Spinal cord (tissue), 10 donors: ENCODE data around the gene COL26A1. TPM values are rescaled to one million over a fixed set of nuclear protein-coding genes. Genes with fewer than 3 reads are reported as not detected.
"Not testable (repeated sequence)": the region's sequence is repeated elsewhere in the genome, so short reads cannot be mapped to it uniquely, and the experiment has no call there.

Source experiments
- DNase-seq, 6 donors: peaks; one replicate each; pipeline versions ENCODE4 v3.0.0 to v3.0.0-alpha.2; 2013 to 2015; ENCODE audit warnings: low spot score in 6 of 6, low read depth in 4 of 6
- H3K27ac ChIP-seq: one replicate; pipeline ENCODE4 v1.5.1; 2013; ENCODE audit warnings: low read depth, low read length, control low read depth
- H3K27me3 ChIP-seq: one replicate; pipeline ENCODE4 v1.6.1; 2013; ENCODE audit warnings: low read length; ENCODE audit not compliant: control insufficient read depth, insufficient read depth
- H3K36me3 ChIP-seq: one replicate; pipeline ENCODE4 v1.6.1; 2013; ENCODE audit warnings: low read length; ENCODE audit not compliant: control insufficient read depth, insufficient read depth
- H3K4me1 ChIP-seq: one replicate; pipeline ENCODE4 v1.6.1; 2013; ENCODE audit warnings: low read length; ENCODE audit not compliant: control insufficient read depth, insufficient read depth
- H3K4me3 ChIP-seq: one replicate; pipeline ENCODE4 v1.5.1; 2013; ENCODE audit warnings: low read depth, low read length, control low read depth
- H3K9me3 ChIP-seq: one replicate; pipeline ENCODE4 v1.6.1; 2013; ENCODE audit warnings: low read length; ENCODE audit not compliant: control insufficient read depth, insufficient read depth
- WGBS: methylation state at CpG from one replicate; pipeline ENCODE4 v1.1.5; 2013; ENCODE audit warnings: missing lambda C conversion rate; ENCODE audit not compliant: insufficient coverage; 5-methylcytosine and 5-hydroxymethylcytosine counted together
- polyA plus RNA-seq, 2 donors: library from polyadenylated mRNA; unstranded; fragments of 120-200 nt; gene quantifications; one replicate each; pipeline ENCODE4 v1.2.1, GENCODE V29; 2013; ENCODE audit not compliant: insufficient read length in 2 of 2
- total RNA-seq, 2 donors: library from RNA; depleted of rRNA in 1 of 2; stranded (reverse); fragments of 120-200 nt in 1 of 2; fragments of >200 nt in 1 of 2; gene quantifications; one replicate each; pipeline versions ENCODE4 v1.2.3 to v1.2.4, GENCODE V29; 2013 to 2014
- donor health status: healthy.

The COL26A1 gene
- total and polyA plus RNA-seq, 4 donors = 15.4 to 49.3 (median 28.6) TPM

DNA sequence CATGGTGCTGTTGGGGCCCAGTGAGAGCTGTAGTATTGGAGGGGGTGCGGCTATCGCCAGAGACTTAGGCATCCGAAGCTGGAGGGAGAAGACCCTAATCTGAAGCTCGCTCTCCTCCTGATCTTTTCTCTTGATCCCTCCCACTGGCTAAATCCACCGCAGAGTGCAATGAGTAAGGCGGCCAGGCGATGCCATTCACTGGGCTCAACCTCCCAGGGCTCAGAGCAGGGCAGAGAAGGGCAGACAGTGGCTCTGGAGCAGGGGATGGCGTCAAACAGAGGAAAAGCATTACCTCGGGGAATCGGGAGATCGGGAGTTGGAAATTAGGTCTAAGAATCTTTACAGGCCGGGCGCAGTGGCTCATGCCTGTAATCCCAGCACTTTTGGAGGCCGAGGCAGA is 22.3 kb upstream of the COL26A1 start:
- H3K4me3 ChIP-seq = no peak overlapping the region
- H3K4me1 ChIP-seq = no peaks in the 10 kb centered on the region
- DNase-seq = no peak
- no peaks in the 10 kb centered on the region for H3K9me3 ChIP-seq
- H3K27me3 ChIP-seq = no peaks in the 10 kb centered on the region
- WGBS = 84% methylated on average over 11 of the region's 14 CpGs
- H3K36me3 ChIP-seq = no peaks in the 10 kb centered on the region
- H3K27ac ChIP-seq = no peak overlapping the region

DNA sequence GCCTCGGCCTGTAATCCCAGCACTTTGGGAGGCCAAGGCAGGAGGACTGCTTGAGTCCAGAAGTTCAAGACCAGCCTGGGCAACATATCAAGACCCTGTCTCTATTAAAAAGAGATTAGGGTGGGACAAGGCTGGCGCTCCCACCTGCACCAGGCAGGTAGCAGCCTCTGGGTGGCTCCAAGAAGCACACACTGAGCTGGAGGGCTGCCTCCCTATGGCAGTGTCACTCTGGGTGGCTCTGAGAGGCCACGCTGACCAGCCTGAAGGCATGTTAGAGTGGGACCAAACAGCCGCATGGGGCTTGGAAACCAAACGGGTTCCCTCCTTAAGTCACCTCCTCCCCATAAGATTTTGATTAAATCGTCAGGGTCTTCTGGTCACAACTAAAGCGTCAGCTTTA is 19.8 kb upstream of the COL26A1 start:
- Histone ChIP-seq H3K4me1 (no peaks in the 10 kb centered on the region), H3K9me3 (no peaks in the 10 kb centered on the region), H3K36me3 (peaks cover 2% of the 10 kb centered on the region), H3K27me3 (no peaks in the 10 kb centered on the region), H3K27ac (no peak overlapping the region), H3K4me3 (no peak overlapping the region)
- DNase-seq = no peak
- 70% methylated on average over 6 of the region's 7 CpGs for WGBS

DNA sequence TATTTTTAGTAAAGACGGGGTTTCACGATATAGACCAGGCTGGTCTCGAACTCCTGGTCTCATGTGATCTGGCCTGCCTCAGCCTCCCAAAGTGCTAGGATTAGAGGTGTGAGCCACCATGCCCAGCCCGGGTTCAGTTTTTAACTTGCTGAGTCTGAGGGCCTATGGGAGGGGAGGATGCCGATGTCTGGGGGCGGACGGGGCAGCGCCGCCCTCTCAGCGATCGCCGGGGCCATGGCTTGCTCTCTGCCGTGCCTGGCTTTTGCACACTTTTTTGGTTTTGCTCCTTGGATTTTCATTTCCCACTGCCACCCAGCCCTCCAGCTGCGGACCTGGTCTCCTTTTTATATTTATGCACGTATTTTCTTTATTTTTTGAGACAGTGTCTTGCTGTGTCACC is 15.2 kb upstream of the COL26A1 start:
- 91% methylated on average over 14 of the region's 15 CpGs for WGBS
- Histone ChIP-seq H3K27ac (no peak overlapping the region), H3K4me3 (no peak overlapping the region), H3K27me3 (no peaks in the 10 kb centered on the region), H3K9me3 (no peaks in the 10 kb centered on the region), H3K36me3 (peaks cover 2% of the 10 kb centered on the region), H3K4me1 (no peaks in the 10 kb centered on the region)
- DNase-seq = no peak

DNA sequence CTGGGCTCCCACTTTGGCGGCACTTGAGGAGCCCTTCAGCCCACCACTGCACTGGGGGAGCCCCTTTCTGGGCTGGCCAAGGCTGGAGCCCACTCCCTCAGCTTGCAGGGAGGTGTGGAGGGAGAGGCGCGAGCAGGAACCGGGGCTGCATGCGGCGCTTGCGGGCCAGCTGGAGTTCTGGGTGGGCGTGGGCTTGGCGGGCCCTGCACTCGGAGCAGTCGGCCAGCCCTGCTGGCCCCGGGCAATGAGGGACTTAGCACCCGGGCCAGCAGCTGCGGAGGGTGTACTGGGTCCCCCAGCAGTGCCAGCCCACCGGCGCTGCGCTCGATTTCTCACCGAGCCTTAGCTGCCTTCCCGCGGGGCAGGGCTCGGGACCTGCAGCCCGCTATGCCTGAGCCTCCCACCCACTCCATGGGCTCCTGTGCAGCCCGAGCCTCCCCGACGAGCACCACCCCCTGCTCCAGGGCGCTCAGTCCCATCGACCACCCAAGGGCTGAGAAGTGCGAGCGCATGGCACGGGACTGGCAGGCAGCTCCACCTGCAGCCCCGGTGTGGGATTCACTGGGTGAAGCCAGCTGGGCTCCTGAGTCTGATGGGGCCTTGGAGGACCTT is 14.1 kb upstream of the COL26A1 start:
- not testable (repeated sequence) for H3K36me3 ChIP-seq, H3K4me3 ChIP-seq, H3K27ac ChIP-seq, DNase-seq, H3K27me3 ChIP-seq, H3K9me3 ChIP-seq, H3K4me1 ChIP-seq
- 92% methylated on average over 15 of the region's 32 CpGs for WGBS

DNA sequence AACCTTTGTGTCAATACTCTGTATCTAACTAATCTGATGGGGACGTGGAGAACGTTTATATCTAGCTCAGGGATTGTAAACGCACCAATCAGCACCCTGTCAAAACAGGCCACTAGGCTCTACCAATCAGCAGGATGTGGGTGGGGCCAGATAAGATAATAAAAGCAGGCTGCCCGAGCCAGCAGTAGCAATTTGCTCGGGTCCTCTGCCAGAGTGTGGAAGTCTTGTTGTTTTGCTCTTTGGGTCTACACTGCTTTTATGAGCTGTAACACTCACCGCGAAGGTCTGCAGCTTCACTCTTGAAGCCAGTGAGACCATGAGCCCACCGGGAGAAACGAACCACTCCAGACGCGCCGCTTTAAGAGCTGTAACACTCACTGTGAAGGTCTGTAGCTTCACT is 13.4 kb upstream of the COL26A1 start:
- H3K27ac ChIP-seq, H3K27me3 ChIP-seq, H3K9me3 ChIP-seq, H3K4me1 ChIP-seq, H3K4me3 ChIP-seq, DNase-seq, H3K36me3 ChIP-seq: not testable (repeated sequence)
- WGBS = 88% methylated on average over 9 of the region's 12 CpGs

DNA sequence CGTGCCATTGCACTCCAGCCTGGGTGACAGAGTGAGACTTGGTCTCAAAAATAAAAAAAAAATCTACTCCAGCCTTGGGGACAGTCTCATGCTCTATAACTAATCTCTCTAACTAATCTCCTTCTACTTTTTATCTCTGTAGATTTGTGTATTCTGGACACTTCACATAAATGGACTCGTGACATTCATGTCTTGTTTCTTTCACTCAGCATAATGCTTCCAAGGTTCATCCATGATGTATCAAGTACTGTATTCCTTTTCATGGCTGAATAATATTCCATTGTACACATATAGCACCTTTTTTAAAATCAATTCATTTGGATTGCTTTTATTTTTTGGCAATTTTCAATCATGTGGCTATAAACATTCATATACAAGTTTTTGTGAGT is 9.8 kb upstream of the COL26A1 start:
- no peak for DNase-seq
- Histone ChIP-seq H3K27ac (no peak overlapping the region), H3K4me1 (no peaks in the 10 kb centered on the region), H3K27me3 (no peaks in the 10 kb centered on the region), H3K36me3 (no peaks in the 10 kb centered on the region), H3K4me3 (no peak overlapping the region), H3K9me3 (no peaks in the 10 kb centered on the region)
- WGBS = no CpG with 5 or more reads among the region's 2 CpGs

DNA sequence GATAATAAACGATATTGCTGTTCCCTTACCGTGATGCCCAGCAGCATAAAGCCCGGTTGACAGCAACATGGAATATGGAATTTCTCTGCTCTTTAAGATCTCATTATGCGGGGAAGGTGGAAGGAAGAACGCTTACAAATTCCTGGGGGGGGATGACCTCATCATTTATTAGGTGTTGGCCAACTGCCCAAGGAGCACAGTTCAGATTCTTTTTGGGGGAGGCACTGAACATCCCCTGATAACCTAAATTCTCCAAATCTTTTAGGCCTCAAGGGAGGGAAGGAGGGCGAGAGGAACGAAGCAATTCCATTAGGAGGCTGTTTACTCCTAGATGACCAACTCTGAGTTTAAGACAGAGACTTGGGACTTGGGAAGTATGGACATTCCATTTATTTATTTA is 5.2 kb upstream of the COL26A1 start:
- H3K4me1 ChIP-seq = peaks cover 5% of the 10 kb centered on the region
- no peaks in the 10 kb centered on the region for H3K36me3 ChIP-seq
- peaks cover under 1% of the 10 kb centered on the region for H3K27me3 ChIP-seq
- H3K9me3 ChIP-seq = no peaks in the 10 kb centered on the region
- no peak for DNase-seq
- no peak overlapping the region for H3K27ac ChIP-seq
- 67% methylated on average over 3 of the region's 7 CpGs for WGBS
- no peak overlapping the region for H3K4me3 ChIP-seq

DNA sequence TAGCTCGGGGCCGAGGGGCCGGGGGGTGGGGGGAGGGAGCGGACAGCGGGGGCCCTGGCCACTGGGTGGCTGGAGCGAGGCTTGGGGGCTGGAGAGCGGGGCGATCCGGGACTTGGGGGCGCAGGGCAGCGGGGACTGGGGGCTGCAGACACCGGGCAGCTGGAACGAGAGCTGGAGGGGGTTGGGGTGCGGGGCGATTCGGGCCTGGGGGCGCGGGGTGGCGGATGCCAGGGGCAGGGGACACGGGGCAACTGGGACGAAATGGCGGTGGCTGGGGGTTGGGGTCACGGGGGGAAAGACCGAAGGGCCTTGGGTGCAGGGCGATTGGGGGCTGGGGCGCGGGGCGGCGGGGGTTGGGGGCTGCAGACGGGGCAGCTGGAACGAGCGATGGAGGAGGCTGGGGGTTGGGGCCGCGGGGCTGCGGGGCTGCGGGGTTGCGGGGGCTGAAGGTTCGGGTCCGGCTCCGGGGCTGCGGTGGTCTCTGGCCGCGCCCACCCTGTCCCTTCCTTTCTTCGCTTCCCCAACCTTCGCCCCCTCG is 590 bp downstream of the COL26A1 start:
- 0% methylated on average over 33 of the region's 46 CpGs for WGBS
- H3K27ac ChIP-seq = no peak overlapping the region

DNA sequence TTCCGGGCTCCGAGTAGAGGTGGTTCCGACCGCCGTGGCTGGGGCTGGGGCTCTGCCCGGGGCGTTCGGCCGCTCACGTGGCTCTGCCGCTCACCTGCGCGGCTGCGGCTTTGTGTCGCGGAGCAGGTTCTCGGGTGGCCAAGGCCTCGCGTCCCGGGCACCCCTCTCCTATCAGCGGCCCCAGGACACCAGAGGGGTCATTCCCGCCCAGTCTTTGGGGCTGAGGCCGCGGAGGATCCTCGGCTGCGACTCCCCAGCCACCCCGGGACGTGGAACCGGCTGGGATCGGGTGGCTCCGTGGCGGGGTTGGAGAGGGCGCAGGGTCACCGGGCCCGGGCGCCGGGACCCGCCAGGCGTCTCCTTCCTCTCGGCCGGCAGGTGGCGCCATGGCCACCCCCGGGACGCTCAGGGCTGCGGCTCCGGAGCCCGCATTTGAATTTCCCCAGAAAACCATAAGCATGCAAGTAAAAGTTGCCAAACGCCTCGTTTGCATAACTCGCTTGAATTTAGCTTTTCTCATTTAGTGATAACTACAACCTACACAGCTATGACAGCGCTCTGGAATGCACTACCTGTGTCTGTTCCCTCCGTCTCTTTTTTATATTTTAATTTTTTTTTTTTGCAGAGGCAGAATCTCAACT is 1.2 kb downstream of the COL26A1 start:
- Histone ChIP-seq H3K27ac (no peak overlapping the region), H3K4me3 (peak overlapping the region; percentile 53), H3K9me3 (no peaks in the 10 kb centered on the region), H3K36me3 (no peaks in the 10 kb centered on the region), H3K4me1 (peaks cover 18% of the 10 kb centered on the region), H3K27me3 (peaks cover 2% of the 10 kb centered on the region)
- under 1% methylated on average over 50 of the region's 52 CpGs for WGBS
- DNase-seq = peak in 4 of 6 donors; percentile 44 to 93 (median 79)

More for the DNA sequence above, 590 bp downstream of the COL26A1 start:
- Histone ChIP-seq H3K4me3 (peak overlapping the region; percentile 53), H3K9me3 (no peaks in the 10 kb centered on the region), H3K36me3 (no peaks in the 10 kb centered on the region), H3K27me3 (peaks cover 2% of the 10 kb centered on the region), H3K4me1 (peaks cover 18% of the 10 kb centered on the region)
- DNase-seq = no peak

DNA sequence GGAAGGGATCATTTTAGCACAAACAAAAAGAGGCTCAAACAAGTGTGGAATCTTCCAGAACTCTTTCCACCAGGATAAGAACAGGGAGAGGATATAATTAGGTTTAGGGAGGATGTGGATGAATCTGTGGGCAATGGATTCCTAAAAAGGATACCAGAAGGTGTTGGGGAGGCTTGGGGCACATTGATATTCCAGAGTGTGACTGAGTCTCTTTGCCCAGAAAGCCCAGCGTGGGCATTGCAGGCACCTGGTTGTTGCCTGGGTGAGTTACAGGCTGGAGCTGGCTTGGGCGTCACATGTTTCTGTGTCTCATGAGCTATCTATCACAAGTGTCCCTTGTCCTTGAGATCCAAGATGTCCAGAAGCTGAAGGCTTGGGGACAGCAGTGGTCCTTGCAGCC is 3.3 kb downstream of the COL26A1 start:
- peaks cover 2% of the 10 kb centered on the region for H3K27me3 ChIP-seq
- peaks cover 18% of the 10 kb centered on the region for H3K4me1 ChIP-seq
- H3K36me3 ChIP-seq = no peaks in the 10 kb centered on the region
- DNase-seq = no peak
- H3K4me3 ChIP-seq = no peak overlapping the region
- 97% methylated on average over 2 of the region's 2 CpGs for WGBS
- no peak overlapping the region for H3K27ac ChIP-seq
- no peaks in the 10 kb centered on the region for H3K9me3 ChIP-seq
